IMR-90 (cell line): Measurements from ENCODE around the gene ATP5F1D.

ENCODE experiments used
- BHLHE40 ChIP-seq: fragments of 150-350 bp; IDR thresholded peaks from 2 replicates; pipeline ENCODE4 v1.6.1; 2016; ENCODE audit warnings: mild to moderate bottlenecking, low read depth, low read length
- CEBPB ChIP-seq: IDR thresholded peaks from 2 replicates; pipeline ENCODE4 v1.6.1; 2012; ENCODE audit warnings: low read depth, low read length, improper control_type of control experiment
- FOS ChIP-seq: fragments of 150-350 bp; IDR thresholded peaks from 2 replicates; pipeline ENCODE4 v1.6.1; 2016; ENCODE audit warnings: low read depth, low read length
- POLR2A ChIP-seq: IDR thresholded peaks from 2 replicates; pipeline ENCODE4 v1.6.1; 2012; ENCODE audit warnings: mild to moderate bottlenecking, low read depth, low read length
- RAD21 ChIP-seq: IDR thresholded peaks from 2 replicates; pipeline ENCODE4 v1.6.1; 2012; ENCODE audit warnings: low read length, improper control_type of control experiment
- RCOR1 ChIP-seq: IDR thresholded peaks from 2 replicates; pipeline ENCODE4 v1.6.1; 2012; ENCODE audit warnings: mild to moderate bottlenecking, low read length, improper control_type of control experiment; ENCODE audit not compliant: insufficient replicate concordance
- RFX5 ChIP-seq: IDR thresholded peaks from 2 replicates; pipeline ENCODE4 v1.8.0; 2012; ENCODE audit warnings: low read depth, mild to moderate bottlenecking, low read length, moderate library complexity
- SMC3 ChIP-seq: fragments of 150-350 bp; IDR thresholded peaks from 2 replicates; pipeline ENCODE4 v1.6.1; 2016; ENCODE audit warnings: low read depth, mild to moderate bottlenecking, antibody characterized with exemption, low read length, moderate library complexity
- TF ChIP-seq, protein P1 (sequence below): conservative IDR thresholded peaks from 2 replicates; pipeline ENCODE4 v1.5.1; 2012; ENCODE audit warnings: mild to moderate bottlenecking, low read depth, low read length, improper control_type of control experiment
- TF ChIP-seq, protein P2 (sequence below): fragments of 150-350 bp; IDR thresholded peaks from 2 replicates; pipeline ENCODE4 v1.6.1; 2016; ENCODE audit warnings: low read depth, mild to moderate bottlenecking, low read length, moderate library complexity, borderline replicate concordance

- TF ChIP-seq, protein P1, sequence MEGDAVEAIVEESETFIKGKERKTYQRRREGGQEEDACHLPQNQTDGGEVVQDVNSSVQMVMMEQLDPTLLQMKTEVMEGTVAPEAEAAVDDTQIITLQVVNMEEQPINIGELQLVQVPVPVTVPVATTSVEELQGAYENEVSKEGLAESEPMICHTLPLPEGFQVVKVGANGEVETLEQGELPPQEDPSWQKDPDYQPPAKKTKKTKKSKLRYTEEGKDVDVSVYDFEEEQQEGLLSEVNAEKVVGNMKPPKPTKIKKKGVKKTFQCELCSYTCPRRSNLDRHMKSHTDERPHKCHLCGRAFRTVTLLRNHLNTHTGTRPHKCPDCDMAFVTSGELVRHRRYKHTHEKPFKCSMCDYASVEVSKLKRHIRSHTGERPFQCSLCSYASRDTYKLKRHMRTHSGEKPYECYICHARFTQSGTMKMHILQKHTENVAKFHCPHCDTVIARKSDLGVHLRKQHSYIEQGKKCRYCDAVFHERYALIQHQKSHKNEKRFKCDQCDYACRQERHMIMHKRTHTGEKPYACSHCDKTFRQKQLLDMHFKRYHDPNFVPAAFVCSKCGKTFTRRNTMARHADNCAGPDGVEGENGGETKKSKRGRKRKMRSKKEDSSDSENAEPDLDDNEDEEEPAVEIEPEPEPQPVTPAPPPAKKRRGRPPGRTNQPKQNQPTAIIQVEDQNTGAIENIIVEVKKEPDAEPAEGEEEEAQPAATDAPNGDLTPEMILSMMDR, result peak; percentile 22; the same call in 1 of the 2 replicates
- no peak for TF ChIP-seq CEBPB
- TF ChIP-seq BHLHE40, result no peak
- TF ChIP-seq POLR2A, result 0 out of 2 replicates have a peak, but pooled peaks have one; percentile 19
- no peak for TF ChIP-seq RAD21
- TF ChIP-seq, protein P2, sequence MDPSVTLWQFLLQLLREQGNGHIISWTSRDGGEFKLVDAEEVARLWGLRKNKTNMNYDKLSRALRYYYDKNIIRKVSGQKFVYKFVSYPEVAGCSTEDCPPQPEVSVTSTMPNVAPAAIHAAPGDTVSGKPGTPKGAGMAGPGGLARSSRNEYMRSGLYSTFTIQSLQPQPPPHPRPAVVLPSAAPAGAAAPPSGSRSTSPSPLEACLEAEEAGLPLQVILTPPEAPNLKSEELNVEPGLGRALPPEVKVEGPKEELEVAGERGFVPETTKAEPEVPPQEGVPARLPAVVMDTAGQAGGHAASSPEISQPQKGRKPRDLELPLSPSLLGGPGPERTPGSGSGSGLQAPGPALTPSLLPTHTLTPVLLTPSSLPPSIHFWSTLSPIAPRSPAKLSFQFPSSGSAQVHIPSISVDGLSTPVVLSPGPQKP, result no peak
- no peak for TF ChIP-seq FOS
- TF ChIP-seq SMC3, result no peak
- TF ChIP-seq RFX5, result no peak
- TF ChIP-seq RCOR1, result no peak
Observed at GRCh38 chr19:1261538-1261797, 19.9 kb downstream of the ATP5F1D start.
